Uterus (tissue), 4 donors: ENCODE data around the gene TMEM120B. TPM values are rescaled to one million over a fixed set of nuclear protein-coding genes. Genes with fewer than 3 reads are reported as not detected.
"Not testable (repeated sequence)": the region's sequence is repeated elsewhere in the genome, so short reads cannot be mapped to it uniquely, and the experiment has no call there.

Experiments used
- DNase-seq, 2 donors: peaks; one replicate each; pipeline ENCODE4 v3.0.0-alpha.2; 2019 to 2020
- H3K27ac ChIP-seq, 2 donors: fragments of 200-600 bp; sonication (generic); 1 replicate in 1 of 2; 2 replicates in 1 of 2; pipeline ENCODE4 v1.5.1; 2016 to 2018
- H3K27me3 ChIP-seq, 2 donors: fragments of 200-600 bp; sonication (generic); one replicate each; pipeline ENCODE4 v1.5.1; 2018 to 2019; ENCODE audit warnings: control low read depth in 1 of 2
- H3K36me3 ChIP-seq, 2 donors: fragments of 200-600 bp; sonication (generic); one replicate each; pipeline ENCODE4 v1.5.1; 2019; ENCODE audit warnings: control low read depth in 1 of 2
- H3K4me1 ChIP-seq, 2 donors: fragments of 200-600 bp; sonication (generic); one replicate each; pipeline ENCODE4 v1.5.1; 2018 to 2019; ENCODE audit warnings: control low read depth in 1 of 2
- H3K4me3 ChIP-seq, 2 donors: fragments of 200-600 bp; sonication (generic); 1 replicate in 1 of 2; 2 replicates in 1 of 2; pipeline ENCODE4 v1.5.1; 2018 to 2019; ENCODE audit warnings: mild to moderate bottlenecking in 1 of 2
- H3K9me3 ChIP-seq, 2 donors: fragments of 200-600 bp; sonication (generic); one replicate each; pipeline ENCODE4 v1.5.1; 2019; ENCODE audit warnings: control low read depth in 1 of 2
- CTCF ChIP-seq, 4 experiments: fragments of 200-600 bp in 2 of 4; fragments of 450-650 bp in 2 of 4; sonication (generic) in 2 of 4; IDR thresholded peaks; one replicate each; pipeline ENCODE4 v1.5.1; 2016 to 2019; ENCODE audit warnings: antibody characterized with exemption in 4 of 4, mild to moderate bottlenecking in 2 of 4, moderate library complexity in 1 of 4
- POLR2A ChIP-seq, 2 donors: fragments of 450-650 bp; IDR thresholded peaks; one replicate each; pipeline ENCODE4 v1.6.1; 2016; ENCODE audit warnings: antibody characterized with exemption in 2 of 2, mild to moderate bottlenecking in 1 of 2, moderate library complexity in 1 of 2
- intact Hi-C: fragments of 100-400 bp; cut with DNase I; formaldehyde crosslinking; loops from one replicate; pipeline ENCODE4 v1.15.1; 2023; ENCODE audit warnings: low total_unique reads
- total RNA-seq, 4 donors: library from RNA; depleted of rRNA in 3 of 4; stranded (reverse); fragments of >200 nt in 3 of 4; gene quantifications; one replicate each; pipeline versions ENCODE4 v1.1.0 to v1.2.4, GENCODE V29; 2014 to 2023
- donor health status: DM: yes; HTN: yes; CAD: no.

The TMEM120B gene
- total RNA-seq, 4 donors from 2014 or later = 1.0 to 35.2 (median 19.6) TPM

GRCh38 chr12:121788176-121788818 lies 75.7 kb downstream of the TMEM120B start:
- DNase-seq = no peak
- Histone ChIP-seq H3K27me3 (no peaks in the 10 kb centered on the region), H3K4me3 (no peak overlapping the region), H3K9me3 (no peaks in the 10 kb centered on the region), H3K36me3 (no peaks in the 10 kb centered on the region), H3K4me1 (peaks cover 0 to 2% of the 10 kb centered on the region in 2 donors), H3K27ac (peak overlapping the region in 1 of 2 donors; percentile 2)
- intact Hi-C loops = no loop called here
- TF ChIP-seq CTCF (IDR thresholded peaks at IDR 0.05) (no peak), POLR2A (IDR thresholded peaks at IDR 0.05) (no peak)

GRCh38 chr12:121789233-121789781 lies 76.8 kb downstream of the TMEM120B start:
- H3K4me3 ChIP-seq = no peak overlapping the region
- TF ChIP-seq CTCF (IDR thresholded peaks at IDR 0.05) = no peak
- no peak for TF ChIP-seq POLR2A (IDR thresholded peaks at IDR 0.05)
- H3K4me1 ChIP-seq = peaks cover 0 to 9% of the 10 kb centered on the region in 2 donors
- no peaks in the 10 kb centered on the region for H3K36me3 ChIP-seq
- H3K9me3 ChIP-seq = no peaks in the 10 kb centered on the region
- no peak for DNase-seq
- H3K27me3 ChIP-seq = no peaks in the 10 kb centered on the region
- intact Hi-C loops = no loop called here
- no peak overlapping the region for H3K27ac ChIP-seq

GRCh38 chr12:121789800-121790728 lies 77.5 kb downstream of the TMEM120B start:
- TF ChIP-seq POLR2A (IDR thresholded peaks at IDR 0.05) (no peak), CTCF (IDR thresholded peaks at IDR 0.05) (no peak)
- Histone ChIP-seq H3K9me3 (no peaks in the 10 kb centered on the region), H3K4me3 (no peak overlapping the region), H3K27me3 (no peaks in the 10 kb centered on the region), H3K27ac (peak overlapping the region in 1 of 2 donors; percentile 9), H3K4me1 (peaks cover 1 to 16% of the 10 kb centered on the region in 2 donors), H3K36me3 (no peaks in the 10 kb centered on the region)
- intact Hi-C loops = loop anchor here (5.0 kb wide), 1 partner anchor 93 kb away; no protein-coding TSS in a partner anchor
- DNase-seq = no peak

GRCh38 chr12:121790785-121791184 lies 78.2 kb downstream of the TMEM120B start:
- H3K4me3 ChIP-seq, H3K36me3 ChIP-seq, H3K27me3 ChIP-seq, DNase-seq, H3K27ac ChIP-seq, H3K9me3 ChIP-seq: not testable (repeated sequence)
- intact Hi-C loops = loop anchor here (5.0 kb wide), 1 partner anchor 93 kb away; no protein-coding TSS in a partner anchor
- H3K4me1 ChIP-seq = peaks cover 8 to 22% of the 10 kb centered on the region in 2 donors

GRCh38 chr12:121791671-121792551 lies 79.4 kb downstream of the TMEM120B start:
- no peaks in the 10 kb centered on the region for H3K36me3 ChIP-seq
- no peak for DNase-seq
- no peak overlapping the region for H3K27ac ChIP-seq
- H3K4me1 ChIP-seq = peaks cover 17 to 31% of the 10 kb centered on the region in 2 donors
- H3K4me3 ChIP-seq = no peak overlapping the region
- TF ChIP-seq CTCF (IDR thresholded peaks at IDR 0.05) (no peak), POLR2A (IDR thresholded peaks at IDR 0.05) (no peak)
- no peaks in the 10 kb centered on the region for H3K9me3 ChIP-seq
- no peaks in the 10 kb centered on the region for H3K27me3 ChIP-seq
- intact Hi-C loops = loop anchor here (5.0 kb wide), 1 partner anchor 95 kb away; no protein-coding TSS in a partner anchor
